ENCODE results near the gene PSMD13.

The PSMD13 gene

GRCh38 chr11:204587-205109 is 32.1 kb upstream of the PSMD13 start:
- DNase-seq (ENCODE audit: low spot score), result no peak

- DNase-seq (ENCODE audit: low spot score), result no peak
Observed at GRCh38 chr11:205221-206001, 31.4 kb upstream of the PSMD13 start.

GRCh38 chr11:206002-206384 is 30.8 kb upstream of the PSMD13 start:
- DNase-seq (ENCODE audit: low spot score), result no peak

GRCh38 chr11:206526-207207 is 30.1 kb upstream of the PSMD13 start:
- peak; percentile 43 for DNase-seq (ENCODE audit: low spot score)

GRCh38 chr11:207208-207862 is 29.4 kb upstream of the PSMD13 start, which contains the start of the genes BET1L and RIC8A:
Gene BET1L, minus strand, starts transcription at chr11:207399. Its CDS starts 78 bp downstream, at chr11:207321.
Gene RIC8A, plus strand, starts transcription at chr11:207708. Its CDS starts 1,147 bp downstream, at chr11:208855.
- DNase-seq (ENCODE audit: low spot score), result peak; percentile 98

GRCh38 chr11:207863-208180 is 29.0 kb upstream of the PSMD13 start:
- DNase-seq (ENCODE audit: low spot score), result no peak

- DNase-seq (ENCODE audit: low spot score), result peak; percentile 87
Observed at GRCh38 chr11:208181-208916, 28.4 kb upstream of the PSMD13 start.

- DNase-seq (ENCODE audit: low spot score), result no peak
Observed at GRCh38 chr11:208917-209260, 27.9 kb upstream of the PSMD13 start.

- no peak for DNase-seq (ENCODE audit: low spot score)
Observed at GRCh38 chr11:209275-210121, 27.3 kb upstream of the PSMD13 start.

GRCh38 chr11:210122-210802 is 26.5 kb upstream of the PSMD13 start:
- DNase-seq (ENCODE audit: low spot score), result no peak

GRCh38 chr11:210803-211180 is 26.0 kb upstream of the PSMD13 start:
- DNase-seq (ENCODE audit: low spot score), result no peak

GRCh38 chr11:211295-211694 is 25.5 kb upstream of the PSMD13 start:
- DNase-seq (ENCODE audit: low spot score), result no peak

GRCh38 chr11:211741-212140 is 25.0 kb upstream of the PSMD13 start:
- DNase-seq (ENCODE audit: low spot score), result no peak

GRCh38 chr11:212150-213100 is 24.4 kb upstream of the PSMD13 start:
- no peak for DNase-seq (ENCODE audit: low spot score)

- no peak for DNase-seq (ENCODE audit: low spot score)
Observed at GRCh38 chr11:213111-213510, 23.7 kb upstream of the PSMD13 start.

- no peak for DNase-seq (ENCODE audit: low spot score)
Observed at GRCh38 chr11:214083-214482, 22.7 kb upstream of the PSMD13 start.

- peak; percentile 30 for DNase-seq (ENCODE audit: low spot score)
Observed at GRCh38 chr11:215581-216037, 21.2 kb upstream of the PSMD13 start.

- DNase-seq (ENCODE audit: low spot score), result no peak
Observed at GRCh38 chr11:216081-216974, 20.4 kb upstream of the PSMD13 start.
